WTC11 (cell line): ENCODE data around the gene SSTR5. TPM values are rescaled to one million over a fixed set of nuclear protein-coding genes. Genes with fewer than 3 reads are reported as not detected.

Experiments used
- ATAC-seq: fragments of 200-7000 bp; cut with Tn5 transposase; 2 replicates; pipeline ENCODE4 v1.10.0; 2021; ENCODE audit warnings: mild to moderate bottlenecking, moderate library complexity
- CTCF ChIA-PET: fragments of 300-600 bp; sonication (Branson Sonifier 250); formaldehyde crosslinking; loops from one replicate; lab custom pipeline; 2021; ENCODE audit warnings: antibody characterized with exemption; lab: Charles Lee
- POLR2A ChIA-PET: fragments of 350-600 bp; sonication (Branson Sonifier 250); formaldehyde crosslinking; loops from one replicate; lab custom pipeline; 2021; ENCODE audit warnings: antibody characterized with exemption; lab: Charles Lee
- DNase-seq: peaks from one replicate; pipeline ENCODE4 v3.0.0; 2021; ENCODE audit warnings: low spot score
- H3K27ac Mint-ChIP-seq: 2 replicates; pipeline ENCODE4 v1.8.0; 2021; ENCODE audit warnings: mixed read lengths
- H3K27me3 Mint-ChIP-seq: 2 replicates; pipeline ENCODE4 v1.8.0; 2021; ENCODE audit warnings: low read depth, mild to moderate bottlenecking, moderate library complexity, mixed read lengths
- H3K36me3 Mint-ChIP-seq: 2 replicates; pipeline ENCODE4 v1.8.0; 2021; ENCODE audit warnings: mixed read lengths
- H3K4me1 Mint-ChIP-seq: 2 replicates; pipeline ENCODE4 v1.8.0; 2022; ENCODE audit warnings: mixed read lengths
- H3K4me3 Mint-ChIP-seq: 2 replicates; pipeline ENCODE4 v1.8.0; 2021; ENCODE audit warnings: mild to moderate bottlenecking, moderate library complexity, mixed read lengths
- H3K9me3 Mint-ChIP-seq: 2 replicates; pipeline ENCODE4 v1.8.0; 2021; ENCODE audit warnings: mixed read lengths
- ATF1 ChIP-seq: sonication (generic); formaldehyde crosslinking; IDR thresholded peaks from 2 replicates; pipeline ENCODE4 v1.8.1; 2023; ENCODE audit warnings: mild to moderate bottlenecking, moderate library complexity, missing genetic modification reagents
- EMX1 ChIP-seq: fragments of 250-450 bp; sonication (Bioruptor Pico); IDR thresholded peaks from 2 replicates; pipeline ENCODE4 v1.8.0; 2021; ENCODE audit warnings: mild to moderate bottlenecking
- FOXK1 ChIP-seq: sonication (generic); formaldehyde crosslinking; IDR thresholded peaks from 2 replicates; pipeline ENCODE4 v1.8.0; 2022; ENCODE audit warnings: mild to moderate bottlenecking, moderate library complexity, missing genetic modification reagents
- NR1H2 ChIP-seq: sonication (generic); formaldehyde crosslinking; IDR thresholded peaks from 2 replicates; pipeline ENCODE4 v1.9.0; 2021; ENCODE audit warnings: mild to moderate bottlenecking, moderate library complexity, missing genetic modification reagents
- NR3C1 ChIP-seq: sonication (generic); formaldehyde crosslinking; conservative IDR thresholded peaks from 2 replicates; pipeline ENCODE4 v1.8.1; 2023; ENCODE audit warnings: low read depth, mild to moderate bottlenecking, missing genetic modification reagents
- SMAD3 ChIP-seq: sonication (generic); formaldehyde crosslinking; IDR thresholded peaks from 2 replicates; pipeline ENCODE4 v1.8.0; 2022; ENCODE audit warnings: missing genetic modification reagents, mild to moderate bottlenecking, borderline replicate concordance
- SOX15 ChIP-seq: fragments of 250-450 bp; sonication (Bioruptor Pico); IDR thresholded peaks from 2 replicates; pipeline ENCODE4 v1.9.0; 2021; ENCODE audit warnings: mild to moderate bottlenecking
- SP1 ChIP-seq: sonication (generic); formaldehyde crosslinking; conservative IDR thresholded peaks from 2 replicates; pipeline ENCODE4 v1.8.1; 2022; ENCODE audit warnings: missing genetic modification reagents
- TEAD1 ChIP-seq: sonication (generic); formaldehyde crosslinking; IDR thresholded peaks from 2 replicates; pipeline ENCODE4 v1.8.0; 2022; ENCODE audit warnings: mild to moderate bottlenecking, missing genetic modification reagents
- ZNF138 ChIP-seq: sonication (generic); formaldehyde crosslinking; conservative IDR thresholded peaks from 2 replicates; pipeline ENCODE4 v1.8.1; 2022; ENCODE audit warnings: mild to moderate bottlenecking, moderate library complexity, missing genetic modification reagents
- ZNF263 ChIP-seq: sonication (generic); formaldehyde crosslinking; IDR thresholded peaks from 2 replicates; pipeline ENCODE4 v1.8.1; 2022; ENCODE audit warnings: low read depth, mild to moderate bottlenecking, moderate library complexity, missing genetic modification reagents
- ZNF396 ChIP-seq: fragments of 250-450 bp; sonication (Bioruptor Pico); IDR thresholded peaks from 2 replicates; pipeline ENCODE4 v1.8.0; 2021; ENCODE audit warnings: mild to moderate bottlenecking, moderate library complexity, borderline replicate concordance
- ZNF423 ChIP-seq: fragments of 250-450 bp; sonication (Bioruptor Pico); IDR thresholded peaks from 2 replicates; pipeline ENCODE4 v2.1.2; 2022; ENCODE audit warnings: mild to moderate bottlenecking, moderate library complexity
- total RNA-seq: library from RNA; stranded (reverse); gene quantifications from 3 replicates; pipeline ENCODE4 v1.2.3, GENCODE V29; 2021
- TF ChIP-seq, protein P1 (sequence below): sonication (generic); formaldehyde crosslinking; IDR thresholded peaks from 2 replicates; pipeline ENCODE4 v1.8.1; 2022; ENCODE audit warnings: low read depth, mild to moderate bottlenecking, moderate library complexity, missing genetic modification reagents, borderline replicate concordance
- TF ChIP-seq, protein P2 (sequence below): sonication (generic); formaldehyde crosslinking; IDR thresholded peaks from 2 replicates; pipeline ENCODE4 v1.8.0; 2022; ENCODE audit warnings: missing genetic modification reagents
- TF ChIP-seq, protein P3 (sequence below): sonication (generic); formaldehyde crosslinking; IDR thresholded peaks from 2 replicates; pipeline ENCODE4 v1.8.0; 2022; ENCODE audit warnings: mild to moderate bottlenecking, missing genetic modification reagents
- TF ChIP-seq, protein P4 (sequence below): sonication (generic); formaldehyde crosslinking; IDR thresholded peaks from 2 replicates; pipeline ENCODE4 v1.8.1; 2023; ENCODE audit warnings: mild to moderate bottlenecking, missing genetic modification reagents, moderate library complexity
- TF ChIP-seq, protein P5 (sequence below): sonication (generic); formaldehyde crosslinking; IDR thresholded peaks from 2 replicates; pipeline ENCODE4 v1.8.1; 2022; ENCODE audit warnings: mild to moderate bottlenecking, missing genetic modification reagents, moderate library complexity, borderline replicate concordance
- TF ChIP-seq, protein P6 (sequence below): sonication (generic); formaldehyde crosslinking; IDR thresholded peaks from 2 replicates; pipeline ENCODE4 v1.8.1; 2023; ENCODE audit warnings: mild to moderate bottlenecking, missing genetic modification reagents

SSTR5 gene
- total RNA-seq, 1 experiment from 2014 or later = 0.61 TPM

DNA sequence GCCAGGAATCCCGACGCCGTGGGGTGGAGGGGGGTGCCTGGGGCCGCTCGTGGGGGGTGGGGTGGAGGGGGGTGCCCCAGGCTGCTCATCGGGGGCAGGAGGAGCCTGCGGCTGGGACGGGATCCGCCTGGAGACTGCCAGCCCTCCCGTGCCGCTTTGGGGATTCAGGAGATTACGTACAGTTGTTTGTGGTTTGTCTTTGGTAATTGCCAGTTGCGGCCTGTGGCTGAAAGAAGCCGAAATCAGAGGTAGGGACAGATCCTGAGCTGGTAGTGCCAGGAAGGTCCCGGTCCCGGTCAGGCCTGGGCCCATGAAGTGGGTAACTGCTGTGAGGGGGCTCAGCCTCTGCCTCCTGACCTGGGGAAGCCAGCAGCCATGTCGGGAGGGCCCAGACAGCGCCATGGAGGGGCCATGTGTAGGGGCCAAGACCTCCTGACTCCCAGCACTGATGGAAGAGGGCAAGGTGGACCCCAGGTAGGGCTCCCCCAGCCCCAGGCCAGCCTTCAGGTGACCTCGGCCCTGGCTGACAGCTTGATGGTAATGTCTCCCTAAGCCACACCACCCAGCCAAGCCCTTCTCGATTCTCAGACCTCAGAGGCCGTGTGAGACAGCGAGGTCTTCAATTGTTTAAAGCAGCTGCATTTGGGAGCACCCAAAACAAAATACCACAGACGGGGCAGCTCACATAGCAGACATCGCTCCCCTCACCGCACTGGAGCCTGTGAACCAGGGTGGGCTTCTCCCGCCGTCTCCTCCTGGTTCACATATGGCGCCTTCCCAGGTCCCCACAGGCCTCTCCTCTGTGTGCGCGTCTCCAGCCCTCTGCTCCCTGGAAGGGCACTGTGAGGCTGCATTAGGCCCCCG lies 34.9 kb upstream of the SSTR5 start:
- ChIA-PET CTCF (interaction anchor here (1.4 to 1.6 kb wide), 2 partner anchors 20 to 36 kb away, joined by 3 to 5 read pairs; no protein-coding TSS in a partner anchor), POLR2A (no interaction called here)
- DNase-seq (no peak), ATAC-seq (no peak)
- H3K27ac Mint-ChIP-seq = no peak overlapping the region
- no peaks in the 10 kb centered on the region for H3K27me3 Mint-ChIP-seq
- no peaks in the 10 kb centered on the region for H3K36me3 Mint-ChIP-seq
- TF ChIP-seq NR3C1 (CRISPR knock-in tag) (no peak), EMX1 (CRISPR knock-in tag) (no peak), ATF1 (CRISPR knock-in tag) (no peak), ZNF396 (CRISPR knock-in tag) (no peak), TEAD1 (CRISPR knock-in tag) (no peak), FOXK1 (CRISPR knock-in tag) (no peak), ZNF423 (CRISPR knock-in tag) (no peak), NR1H2 (no peak), ZNF138 (CRISPR knock-in tag) (no peak), SP1 (CRISPR knock-in tag) (no peak), SOX15 (CRISPR knock-in tag) (no peak), SMAD3 (CRISPR knock-in tag) (no peak), ZNF263 (CRISPR knock-in tag) (no peak)
- TF ChIP-seq, protein P1, sequence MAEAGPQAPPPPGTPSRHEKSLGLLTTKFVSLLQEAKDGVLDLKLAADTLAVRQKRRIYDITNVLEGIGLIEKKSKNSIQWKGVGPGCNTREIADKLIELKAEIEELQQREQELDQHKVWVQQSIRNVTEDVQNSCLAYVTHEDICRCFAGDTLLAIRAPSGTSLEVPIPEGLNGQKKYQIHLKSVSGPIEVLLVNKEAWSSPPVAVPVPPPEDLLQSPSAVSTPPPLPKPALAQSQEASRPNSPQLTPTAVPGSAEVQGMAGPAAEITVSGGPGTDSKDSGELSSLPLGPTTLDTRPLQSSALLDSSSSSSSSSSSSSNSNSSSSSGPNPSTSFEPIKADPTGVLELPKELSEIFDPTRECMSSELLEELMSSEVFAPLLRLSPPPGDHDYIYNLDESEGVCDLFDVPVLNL (CRISPR knock-in tag) = no peak
- TF ChIP-seq, protein P2, sequence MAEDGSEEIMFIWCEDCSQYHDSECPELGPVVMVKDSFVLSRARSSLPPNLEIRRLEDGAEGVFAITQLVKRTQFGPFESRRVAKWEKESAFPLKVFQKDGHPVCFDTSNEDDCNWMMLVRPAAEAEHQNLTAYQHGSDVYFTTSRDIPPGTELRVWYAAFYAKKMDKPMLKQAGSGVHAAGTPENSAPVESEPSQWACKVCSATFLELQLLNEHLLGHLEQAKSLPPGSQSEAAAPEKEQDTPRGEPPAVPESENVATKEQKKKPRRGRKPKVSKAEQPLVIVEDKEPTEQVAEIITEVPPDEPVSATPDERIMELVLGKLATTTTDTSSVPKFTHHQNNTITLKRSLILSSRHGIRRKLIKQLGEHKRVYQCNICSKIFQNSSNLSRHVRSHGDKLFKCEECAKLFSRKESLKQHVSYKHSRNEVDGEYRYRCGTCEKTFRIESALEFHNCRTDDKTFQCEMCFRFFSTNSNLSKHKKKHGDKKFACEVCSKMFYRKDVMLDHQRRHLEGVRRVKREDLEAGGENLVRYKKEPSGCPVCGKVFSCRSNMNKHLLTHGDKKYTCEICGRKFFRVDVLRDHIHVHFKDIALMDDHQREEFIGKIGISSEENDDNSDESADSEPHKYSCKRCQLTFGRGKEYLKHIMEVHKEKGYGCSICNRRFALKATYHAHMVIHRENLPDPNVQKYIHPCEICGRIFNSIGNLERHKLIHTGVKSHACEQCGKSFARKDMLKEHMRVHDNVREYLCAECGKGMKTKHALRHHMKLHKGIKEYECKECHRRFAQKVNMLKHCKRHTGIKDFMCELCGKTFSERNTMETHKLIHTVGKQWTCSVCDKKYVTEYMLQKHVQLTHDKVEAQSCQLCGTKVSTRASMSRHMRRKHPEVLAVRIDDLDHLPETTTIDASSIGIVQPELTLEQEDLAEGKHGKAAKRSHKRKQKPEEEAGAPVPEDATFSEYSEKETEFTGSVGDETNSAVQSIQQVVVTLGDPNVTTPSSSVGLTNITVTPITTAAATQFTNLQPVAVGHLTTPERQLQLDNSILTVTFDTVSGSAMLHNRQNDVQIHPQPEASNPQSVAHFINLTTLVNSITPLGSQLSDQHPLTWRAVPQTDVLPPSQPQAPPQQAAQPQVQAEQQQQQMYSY = no peak
- TF ChIP-seq, protein P3, sequence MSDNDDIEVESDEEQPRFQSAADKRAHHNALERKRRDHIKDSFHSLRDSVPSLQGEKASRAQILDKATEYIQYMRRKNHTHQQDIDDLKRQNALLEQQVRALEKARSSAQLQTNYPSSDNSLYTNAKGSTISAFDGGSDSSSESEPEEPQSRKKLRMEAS (CRISPR knock-in tag) = no peak
- TF ChIP-seq, protein P4, sequence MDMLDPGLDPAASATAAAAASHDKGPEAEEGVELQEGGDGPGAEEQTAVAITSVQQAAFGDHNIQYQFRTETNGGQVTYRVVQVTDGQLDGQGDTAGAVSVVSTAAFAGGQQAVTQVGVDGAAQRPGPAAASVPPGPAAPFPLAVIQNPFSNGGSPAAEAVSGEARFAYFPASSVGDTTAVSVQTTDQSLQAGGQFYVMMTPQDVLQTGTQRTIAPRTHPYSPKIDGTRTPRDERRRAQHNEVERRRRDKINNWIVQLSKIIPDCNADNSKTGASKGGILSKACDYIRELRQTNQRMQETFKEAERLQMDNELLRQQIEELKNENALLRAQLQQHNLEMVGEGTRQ (CRISPR knock-in tag) = no peak
- TF ChIP-seq, protein P5, sequence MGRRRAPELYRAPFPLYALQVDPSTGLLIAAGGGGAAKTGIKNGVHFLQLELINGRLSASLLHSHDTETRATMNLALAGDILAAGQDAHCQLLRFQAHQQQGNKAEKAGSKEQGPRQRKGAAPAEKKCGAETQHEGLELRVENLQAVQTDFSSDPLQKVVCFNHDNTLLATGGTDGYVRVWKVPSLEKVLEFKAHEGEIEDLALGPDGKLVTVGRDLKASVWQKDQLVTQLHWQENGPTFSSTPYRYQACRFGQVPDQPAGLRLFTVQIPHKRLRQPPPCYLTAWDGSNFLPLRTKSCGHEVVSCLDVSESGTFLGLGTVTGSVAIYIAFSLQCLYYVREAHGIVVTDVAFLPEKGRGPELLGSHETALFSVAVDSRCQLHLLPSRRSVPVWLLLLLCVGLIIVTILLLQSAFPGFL (CRISPR knock-in tag) = no peak
- TF ChIP-seq, protein P6, sequence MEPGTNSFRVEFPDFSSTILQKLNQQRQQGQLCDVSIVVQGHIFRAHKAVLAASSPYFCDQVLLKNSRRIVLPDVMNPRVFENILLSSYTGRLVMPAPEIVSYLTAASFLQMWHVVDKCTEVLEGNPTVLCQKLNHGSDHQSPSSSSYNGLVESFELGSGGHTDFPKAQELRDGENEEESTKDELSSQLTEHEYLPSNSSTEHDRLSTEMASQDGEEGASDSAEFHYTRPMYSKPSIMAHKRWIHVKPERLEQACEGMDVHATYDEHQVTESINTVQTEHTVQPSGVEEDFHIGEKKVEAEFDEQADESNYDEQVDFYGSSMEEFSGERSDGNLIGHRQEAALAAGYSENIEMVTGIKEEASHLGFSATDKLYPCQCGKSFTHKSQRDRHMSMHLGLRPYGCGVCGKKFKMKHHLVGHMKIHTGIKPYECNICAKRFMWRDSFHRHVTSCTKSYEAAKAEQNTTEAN (CRISPR knock-in tag) = no peak
- H3K4me1 Mint-ChIP-seq = no peaks in the 10 kb centered on the region
- H3K4me3 Mint-ChIP-seq = no peak overlapping the region
- H3K9me3 Mint-ChIP-seq = peaks cover 9% of the 10 kb centered on the region
